PC-3 (cell line): ENCODE results near the gene NTRK1. TPM values are rescaled to one million over a fixed set of nuclear protein-coding genes. Genes with fewer than 3 reads are reported as not detected.

ENCODE experiments used
- ATAC-seq: fragments of 200-7000 bp; cut with Tn5 transposase; 2 replicates; pipeline ENCODE4 v1.9.1; 2020; ENCODE audit warnings: mild to moderate bottlenecking, moderate library complexity
- BruUV-seq: library from RNA; stranded (reverse); fragments of 400-500 nt; replicated peaks from 2 replicates; lab custom pipeline; 2021; lab: Mats Ljungman, UMichigan
- CTCF ChIA-PET: fragments of 300-600 bp; sonication (Branson Sonifier 250); formaldehyde crosslinking; loops from one replicate; lab custom pipeline; 2022; ENCODE audit warnings: antibody characterized with exemption; lab: Charles Lee
- POLR2A ChIA-PET: fragments of 300-600 bp; sonication (Branson Sonifier 250); formaldehyde crosslinking; loops from one replicate; lab custom pipeline; 2022; ENCODE audit warnings: antibody characterized with exemption; ENCODE audit not compliant: unreplicated experiment; lab: Charles Lee
- DNase-seq: peaks from one replicate; pipeline ENCODE4 v3.0.0-alpha.2; 2015
- H2AFZ ChIP-seq: fragments of 300-600 bp; sonication (generic); 2 replicates; pipeline ENCODE4 v1.6.0; 2016; ENCODE audit warnings: antibody characterized with exemption, low read length
- H3F3A ChIP-seq: fragments of 300-600 bp; sonication (generic); one replicate; pipeline ENCODE4 v1.6.0; 2017; ENCODE audit warnings: antibody characterized with exemption, low read length, control low read depth, mild to moderate bottlenecking; ENCODE audit not compliant: unreplicated experiment
- H3K27ac ChIP-seq: fragments of 300-600 bp; sonication (generic); 2 replicates; pipeline ENCODE4 v1.5.1; 2016; ENCODE audit warnings: mild to moderate bottlenecking, low read length
- H3K27me3 ChIP-seq: fragments of 300-600 bp; sonication (generic); 2 replicates; pipeline ENCODE4 v1.6.1; 2016; ENCODE audit warnings: low read length, mixed read lengths
- H3K36me3 ChIP-seq: fragments of 300-600 bp; sonication (generic); 2 replicates; pipeline ENCODE4 v1.6.1; 2016; ENCODE audit warnings: low read depth, mixed run types, low read length, mixed read lengths
- H3K4me1 ChIP-seq: fragments of 300-600 bp; sonication (generic); 2 replicates; pipeline ENCODE4 v1.5.1; 2016; ENCODE audit warnings: low read length; ENCODE audit not compliant: insufficient read depth
- H3K4me2 ChIP-seq: fragments of 300-600 bp; sonication (generic); 2 replicates; pipeline ENCODE4 v1.6.0; 2016; ENCODE audit warnings: low read length
- H3K4me3 ChIP-seq: fragments of 300-600 bp; sonication (generic); 2 replicates; pipeline ENCODE4 v1.5.1; 2016; ENCODE audit warnings: mild to moderate bottlenecking, low read length, mixed read lengths
- H3K79me2 ChIP-seq: fragments of 300-600 bp; sonication (generic); 2 replicates; pipeline ENCODE4 v1.6.1; 2017; ENCODE audit warnings: low read length, mixed read lengths
- H3K9ac ChIP-seq: fragments of 300-600 bp; sonication (generic); 2 replicates; pipeline ENCODE4 v1.6.0; 2016; ENCODE audit warnings: mild to moderate bottlenecking, low read length
- H3K9me2 ChIP-seq: fragments of 300-600 bp; sonication (generic); replicated peaks from 2 replicates; pipeline ENCODE4 v1.6.1; 2016; ENCODE audit warnings: mixed run types, low read length, mixed read lengths
- H3K9me3 ChIP-seq: fragments of 300-600 bp; sonication (generic); 2 replicates; pipeline ENCODE4 v1.6.1; 2016; ENCODE audit warnings: low read length, mixed read lengths
- H4K20me1 ChIP-seq: fragments of 300-600 bp; sonication (generic); 2 replicates; pipeline ENCODE4 v1.6.1; 2016; ENCODE audit warnings: low read length, mixed read lengths
- CTCF ChIP-seq: fragments of 300-600 bp; sonication (generic); conservative IDR thresholded peaks from 2 replicates; pipeline ENCODE4 v1.5.1; 2017; ENCODE audit warnings: antibody characterized with exemption, low read depth, mild to moderate bottlenecking, low read length
- EZH2 ChIP-seq: fragments of 300-600 bp; sonication (generic); IDR thresholded peaks from one replicate; pipeline ENCODE4 v1.6.1; 2017; ENCODE audit warnings: antibody characterized with exemption, mild to moderate bottlenecking, low read length; ENCODE audit not compliant: unreplicated experiment
- EZH2phosphoT487 ChIP-seq: fragments of 300-600 bp; sonication (generic); IDR thresholded peaks from 2 replicates; pipeline ENCODE4 v1.6.1; 2018; ENCODE audit warnings: mild to moderate bottlenecking, antibody characterized with exemption, low read length, borderline replicate concordance
- intact Hi-C: fragments of 100-400 bp; cut with micrococcal nuclease; formaldehyde crosslinking; loops from 2 replicates; pipeline ENCODE4 v1.9.0; 2023
- total RNA-seq: library from RNA; depleted of rRNA; stranded (reverse); fragments of >200 nt; gene quantifications from 2 replicates; pipeline ENCODE4 v1.2.3, GENCODE V29; 2014

NTRK1 gene
- total RNA-seq, 1 experiment from 2014 or later = 0.15 TPM

GRCh38 chr1:156877433-156878170 lies 16.9 kb downstream of the NTRK1 start:
- POLR2A ChIA-PET = no interaction called here
- H3K27me3 ChIP-seq = no peaks in the 10 kb centered on the region
- CTCF ChIA-PET = no interaction called here

DNA sequence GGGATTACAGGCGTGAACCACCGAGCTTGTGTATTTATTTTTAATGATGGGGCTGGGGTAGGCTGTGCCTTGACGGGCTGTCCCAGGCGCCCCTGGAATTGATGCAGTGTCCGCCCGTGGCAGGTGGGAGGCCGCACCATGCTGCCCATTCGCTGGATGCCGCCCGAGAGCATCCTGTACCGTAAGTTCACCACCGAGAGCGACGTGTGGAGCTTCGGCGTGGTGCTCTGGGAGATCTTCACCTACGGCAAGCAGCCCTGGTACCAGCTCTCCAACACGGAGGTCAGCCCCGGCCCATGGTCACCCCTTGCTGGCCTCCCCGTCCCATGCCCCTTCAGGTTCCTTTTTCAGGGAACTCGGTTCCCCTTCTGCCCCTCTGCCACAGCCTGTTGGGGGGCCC lies 19.2 kb downstream of the NTRK1 start:
- H3K27me3 ChIP-seq = no peaks in the 10 kb centered on the region
- POLR2A ChIA-PET = no interaction called here

More at GRCh38 chr1:156877433-156878170, 16.9 kb downstream of the NTRK1 start:
- H3K27ac ChIP-seq = no peak overlapping the region
- H3K9me3 ChIP-seq = no peaks in the 10 kb centered on the region
- H3K79me2 ChIP-seq = no peaks in the 10 kb centered on the region
- ATAC-seq = no peak
- intact Hi-C loops = no loop called here
- no peak overlapping the region for H2AFZ ChIP-seq
- H3K4me3 ChIP-seq = no peak overlapping the region
- no peaks in the 10 kb centered on the region for H4K20me1 ChIP-seq
- no peaks in the 10 kb centered on the region for H3F3A ChIP-seq
- no peak for DNase-seq
- H3K9me2 ChIP-seq = no peaks in the 10 kb centered on the region
- H3K4me1 ChIP-seq = no peaks in the 10 kb centered on the region
- TF ChIP-seq EZH2phosphoT487 = no peak
- TF ChIP-seq CTCF = no peak
- TF ChIP-seq EZH2 = no peak
- H3K36me3 ChIP-seq = no peaks in the 10 kb centered on the region
- H3K9ac ChIP-seq = no peak overlapping the region
- H3K4me2 ChIP-seq = no peak overlapping the region
- BruUV-seq = no TSS peak

More for the DNA sequence above, 19.2 kb downstream of the NTRK1 start:
- no peaks in the 10 kb centered on the region for H4K20me1 ChIP-seq
- no TSS peak for BruUV-seq
- no peaks in the 10 kb centered on the region for H3K9me2 ChIP-seq
- no peak for DNase-seq
- no peak overlapping the region for H3K27ac ChIP-seq
- no peaks in the 10 kb centered on the region for H3K79me2 ChIP-seq
- H3K36me3 ChIP-seq = no peaks in the 10 kb centered on the region
- no peak overlapping the region for H3K4me2 ChIP-seq
- H3K4me3 ChIP-seq = no peak overlapping the region
- no peaks in the 10 kb centered on the region for H3K9me3 ChIP-seq
- no peak overlapping the region for H3K9ac ChIP-seq
- CTCF ChIA-PET = no interaction called here
- H3F3A ChIP-seq = no peaks in the 10 kb centered on the region
- no peak overlapping the region for H2AFZ ChIP-seq
- intact Hi-C loops = no loop called here
- TF ChIP-seq EZH2 (no peak), CTCF (no peak), EZH2phosphoT487 (no peak)
- no peaks in the 10 kb centered on the region for H3K4me1 ChIP-seq
- no peak for ATAC-seq
